CD14-positive monocyte (primary cell): Measurements from ENCODE around the gene FAM184A. TPM values are rescaled to one million over a fixed set of nuclear protein-coding genes. Genes with fewer than 3 reads are reported as not detected.

ENCODE experiments used
- DNase-seq, 3 donors: peaks; one replicate each; pipeline ENCODE4 v3.0.0-alpha.2; 2011 to 2022
- H2AFZ ChIP-seq: 2 replicates; pipeline ENCODE4 v1.6.0; 2012; ENCODE audit warnings: mild to moderate bottlenecking, low read depth, low read length, inconsistent platforms; ENCODE audit not compliant: insufficient read depth, poor library complexity, severe bottlenecking
- H3K27ac ChIP-seq, 2 donors: 1 replicate in 1 of 2; 2 replicates in 1 of 2; pipeline ENCODE4 v1.5.1; 2012 to 2013; ENCODE audit warnings: low read length in 2 of 2, control low read depth in 1 of 2, inconsistent platforms in 1 of 2, low read depth in 1 of 2, mild to moderate bottlenecking in 1 of 2
- H3K27me3 ChIP-seq, 2 donors: one replicate each; pipeline versions ENCODE4 v1.6.0 to v1.6.1; 2011 to 2013; ENCODE audit warnings: low read length in 2 of 2; ENCODE audit not compliant: control insufficient read depth in 2 of 2, insufficient read depth in 2 of 2
- H3K36me3 ChIP-seq, 2 donors: replicated peaks in 1 of 2; 1 replicate in 1 of 2; 2 replicates in 1 of 2; pipeline versions ENCODE4 v1.5.1 to v1.6.1; 2012 to 2013; ENCODE audit warnings: low read length in 2 of 2, control low read depth in 1 of 2, inconsistent platforms in 1 of 2, mild to moderate bottlenecking in 1 of 2; ENCODE audit not compliant: insufficient read depth in 2 of 2, control insufficient read depth in 1 of 2
- H3K4me1 ChIP-seq, 2 donors: 1 replicate in 1 of 2; 2 replicates in 1 of 2; pipeline versions ENCODE4 v1.5.1 to v1.6.1; 2012 to 2013; ENCODE audit warnings: low read length in 2 of 2, control low read depth in 1 of 2, inconsistent platforms in 1 of 2, mild to moderate bottlenecking in 1 of 2, moderate library complexity in 1 of 2; ENCODE audit not compliant: insufficient read depth in 2 of 2, control insufficient read depth in 1 of 2
- H3K4me2 ChIP-seq: replicated peaks from 2 replicates; pipeline ENCODE3; 2012; ENCODE audit warnings: low read length, moderate library complexity, mild to moderate bottlenecking; ENCODE audit not compliant: poor library complexity, severe bottlenecking; ENCODE audit errors: extremely low read depth
- H3K4me3 ChIP-seq, 3 experiments: fragments of 200-600 bp in 1 of 3; sonication (generic) in 1 of 3; replicated peaks in 1 of 3; 1 replicate in 2 of 3; 2 replicates in 1 of 3; pipeline ENCODE4 v1.5.1; 2011 to 2013; ENCODE audit warnings: low read length in 3 of 3, mild to moderate bottlenecking in 3 of 3, control low read depth in 2 of 3, low read depth in 2 of 3, inconsistent platforms in 1 of 3, moderate library complexity in 1 of 3
- H3K79me2 ChIP-seq: 2 replicates; pipeline ENCODE4 v1.6.0; 2012; ENCODE audit warnings: mild to moderate bottlenecking, control low read depth, inconsistent platforms, low read length, moderate library complexity; ENCODE audit not compliant: insufficient read depth
- H3K9ac ChIP-seq: 2 replicates; pipeline ENCODE4 v1.6.0; 2017; ENCODE audit warnings: low read length, mild to moderate bottlenecking; ENCODE audit not compliant: insufficient read depth, poor library complexity, severe bottlenecking
- H3K9me3 ChIP-seq, 2 donors: replicated peaks in 1 of 2; 1 replicate in 1 of 2; 2 replicates in 1 of 2; pipeline versions ENCODE4 v1.5.1 to v1.6.1; 2012 to 2013; ENCODE audit warnings: low read length in 2 of 2, control low read depth in 1 of 2; ENCODE audit not compliant: control insufficient read depth in 1 of 2, insufficient read depth in 1 of 2
- H4K20me1 ChIP-seq: 2 replicates; pipeline ENCODE4 v1.6.0; 2012; ENCODE audit warnings: mild to moderate bottlenecking, low read length, control low read depth, moderate library complexity; ENCODE audit not compliant: insufficient read depth
- H3K27ac Mint-ChIP-seq, 7 donors: one replicate each; pipeline ENCODE4 v1.8.0; 2020; ENCODE audit warnings: mild to moderate bottlenecking in 7 of 7, mixed read lengths in 7 of 7, moderate library complexity in 6 of 7, inconsistent platforms in 2 of 7
- H3K27me3 Mint-ChIP-seq, 3 donors: one replicate each; pipeline ENCODE4 v1.8.0; 2021 to 2022; ENCODE audit warnings: low read depth in 3 of 3, mild to moderate bottlenecking in 3 of 3, mixed read lengths in 3 of 3, moderate library complexity in 3 of 3, inconsistent platforms in 1 of 3
- H3K36me3 Mint-ChIP-seq, 2 donors: one replicate each; pipeline ENCODE4 v1.8.0; 2020; ENCODE audit warnings: mixed read lengths in 2 of 2, inconsistent platforms in 1 of 2, mild to moderate bottlenecking in 1 of 2
- H3K4me1 Mint-ChIP-seq: one replicate; pipeline ENCODE4 v1.8.0; 2020; ENCODE audit warnings: mild to moderate bottlenecking, mixed read lengths
- H3K4me3 Mint-ChIP-seq, 2 donors: one replicate each; pipeline ENCODE4 v1.8.0; 2020; ENCODE audit warnings: mild to moderate bottlenecking in 2 of 2, mixed read lengths in 2 of 2, moderate library complexity in 1 of 2
- H3K9me3 Mint-ChIP-seq, 7 donors: one replicate each; pipeline ENCODE4 v1.8.0; 2020 to 2022; ENCODE audit warnings: mixed read lengths in 7 of 7, mild to moderate bottlenecking in 6 of 7, moderate library complexity in 6 of 7, inconsistent platforms in 2 of 7
- CTCF ChIP-seq: fragments of 200-600 bp; IDR thresholded peaks from one replicate; pipeline ENCODE4 v1.8.0; 2022; ENCODE audit warnings: antibody characterized with exemption, mild to moderate bottlenecking
- WGBS: methylation state at CpG from one replicate; pipeline ENCODE4 v1.1.5; 2013; ENCODE audit warnings: missing lambda C conversion rate; ENCODE audit not compliant: insufficient coverage; 5-methylcytosine and 5-hydroxymethylcytosine counted together
- intact Hi-C, 2 donors: fragments of 100-400 bp; cut with micrococcal nuclease; formaldehyde crosslinking; loops; one replicate each; pipeline versions ENCODE4 v1.15.0 to v1.15.1; 2023
- polyA plus RNA-seq, 3 donors: library from polyadenylated mRNA; depleted of rRNA in 1 of 3; unstranded in 2 of 3; stranded (reverse) in 1 of 3; fragments of 300-500 nt in 2 of 3; fragments of >200 nt in 1 of 3; fragmentation: Illumina TruSeq in 2 of 3; gene quantifications; 1 replicate in 2 of 3; 2 replicates in 1 of 3; pipeline ENCODE4 v1.2.3, GENCODE V29; 2012 to 2021

FAM184A gene
- polyA plus RNA-seq, 3 donors: not detected

- no peak for DNase-seq
- H3K79me2 ChIP-seq: no peaks in the 10 kb centered on the region
- H3K4me3 ChIP-seq: no peak overlapping the region
- Mint-ChIP-seq H3K27me3 (no peaks in the 10 kb centered on the region), H3K4me3 (no peak overlapping the region), H3K4me1 (no peaks in the 10 kb centered on the region), H3K9me3 (peaks cover 4 to 18% (median 14%) of the 10 kb centered on the region in 7 donors), H3K36me3 (no peaks in the 10 kb centered on the region), H3K27ac (no peak overlapping the region)
- intact Hi-C loops: no loop called here
- no peaks in the 10 kb centered on the region for H3K27me3 ChIP-seq
- no peaks in the 10 kb centered on the region for H3K4me1 ChIP-seq
- peaks cover 5% of the 10 kb centered on the region in 2 donors for H3K9me3 ChIP-seq
- H3K27ac ChIP-seq: no peak overlapping the region
- H3K4me2 ChIP-seq: no peak overlapping the region
- H4K20me1 ChIP-seq: no peaks in the 10 kb centered on the region
- WGBS: no CpG with 5 or more reads among the region's 2 CpGs
- H3K36me3 ChIP-seq: no peaks in the 10 kb centered on the region
- no peak overlapping the region for H3K9ac ChIP-seq
- TF ChIP-seq CTCF: no peak
- H2AFZ ChIP-seq: no peak overlapping the region
Observed at GRCh38 chr6:118952683-118953082, 125.8 kb downstream of the FAM184A start.

- no peaks in the 10 kb centered on the region for H3K27me3 ChIP-seq
- H3K4me3 ChIP-seq: no peak overlapping the region
- intact Hi-C loops: no loop called here
- no peak for TF ChIP-seq CTCF
- no peak overlapping the region for H3K4me2 ChIP-seq
- no peak overlapping the region for H3K27ac ChIP-seq
- no peak overlapping the region for H3K4me3 Mint-ChIP-seq
- no peak overlapping the region for H3K27ac Mint-ChIP-seq
- H3K9me3 ChIP-seq: peaks cover 26 to 31% of the 10 kb centered on the region in 2 donors
- no peaks in the 10 kb centered on the region for H3K4me1 ChIP-seq
- no peak overlapping the region for H3K9ac ChIP-seq
- no peaks in the 10 kb centered on the region for H3K4me1 Mint-ChIP-seq
- no peaks in the 10 kb centered on the region for H4K20me1 ChIP-seq
- H3K27me3 Mint-ChIP-seq: peaks cover 0 to 1% (median 0%) of the 10 kb centered on the region in 3 donors
- H3K36me3 Mint-ChIP-seq: no peaks in the 10 kb centered on the region
- H3K9me3 Mint-ChIP-seq: peaks cover 35 to 72% (median 56%) of the 10 kb centered on the region in 7 donors
- H3K36me3 ChIP-seq: no peaks in the 10 kb centered on the region
- H3K79me2 ChIP-seq: no peaks in the 10 kb centered on the region
- no peak for DNase-seq
- H2AFZ ChIP-seq: no peak overlapping the region
Observed at GRCh38 chr6:118945217-118945616, 133.2 kb downstream of the FAM184A start.
